ENCODE measurements around the gene ANKZF1.

DNA sequence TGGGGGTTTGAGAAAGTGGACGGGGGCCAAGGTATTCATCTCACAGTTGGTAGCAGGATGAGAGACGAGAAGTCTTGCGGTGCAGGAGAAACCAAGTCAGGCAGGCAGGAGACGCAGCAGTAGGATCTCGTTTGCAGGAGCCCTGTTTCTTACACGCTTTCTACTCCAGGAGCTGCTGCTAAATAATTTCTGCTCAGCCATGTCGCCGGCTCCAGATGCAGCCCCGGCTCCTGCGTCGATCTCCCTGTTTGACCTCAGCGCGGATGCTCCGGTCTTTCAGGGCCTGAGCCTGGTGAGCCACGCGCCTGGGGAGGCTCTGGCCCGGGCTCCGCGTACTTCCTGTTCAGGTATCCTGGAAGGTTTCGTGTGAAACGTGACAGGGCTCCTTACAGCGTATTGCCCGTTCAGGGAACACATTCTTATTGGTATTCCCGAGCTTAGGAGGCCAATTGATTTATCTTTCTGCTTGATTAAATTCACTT lies 494 bp downstream of the ANKZF1 start:
- TF ChIP-seq MXI1 (IDR thresholded peaks at IDR 0.05; ENCODE audit: low read depth, low read length), result no peak
- no peak for TF ChIP-seq EP300 (IDR thresholded peaks at IDR 0.05; ENCODE audit: borderline replicate concordance in 1 of 2, low read depth in 1 of 2, low read length in 1 of 2)
- no peak for TF ChIP-seq SIN3A (IDR thresholded peaks at IDR 0.05; ENCODE audit: borderline replicate concordance, low read depth, low read length)
- TF ChIP-seq, protein P1, sequence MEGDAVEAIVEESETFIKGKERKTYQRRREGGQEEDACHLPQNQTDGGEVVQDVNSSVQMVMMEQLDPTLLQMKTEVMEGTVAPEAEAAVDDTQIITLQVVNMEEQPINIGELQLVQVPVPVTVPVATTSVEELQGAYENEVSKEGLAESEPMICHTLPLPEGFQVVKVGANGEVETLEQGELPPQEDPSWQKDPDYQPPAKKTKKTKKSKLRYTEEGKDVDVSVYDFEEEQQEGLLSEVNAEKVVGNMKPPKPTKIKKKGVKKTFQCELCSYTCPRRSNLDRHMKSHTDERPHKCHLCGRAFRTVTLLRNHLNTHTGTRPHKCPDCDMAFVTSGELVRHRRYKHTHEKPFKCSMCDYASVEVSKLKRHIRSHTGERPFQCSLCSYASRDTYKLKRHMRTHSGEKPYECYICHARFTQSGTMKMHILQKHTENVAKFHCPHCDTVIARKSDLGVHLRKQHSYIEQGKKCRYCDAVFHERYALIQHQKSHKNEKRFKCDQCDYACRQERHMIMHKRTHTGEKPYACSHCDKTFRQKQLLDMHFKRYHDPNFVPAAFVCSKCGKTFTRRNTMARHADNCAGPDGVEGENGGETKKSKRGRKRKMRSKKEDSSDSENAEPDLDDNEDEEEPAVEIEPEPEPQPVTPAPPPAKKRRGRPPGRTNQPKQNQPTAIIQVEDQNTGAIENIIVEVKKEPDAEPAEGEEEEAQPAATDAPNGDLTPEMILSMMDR (IDR thresholded peaks at IDR 0.05), result no peak
- TF ChIP-seq, protein P2, sequence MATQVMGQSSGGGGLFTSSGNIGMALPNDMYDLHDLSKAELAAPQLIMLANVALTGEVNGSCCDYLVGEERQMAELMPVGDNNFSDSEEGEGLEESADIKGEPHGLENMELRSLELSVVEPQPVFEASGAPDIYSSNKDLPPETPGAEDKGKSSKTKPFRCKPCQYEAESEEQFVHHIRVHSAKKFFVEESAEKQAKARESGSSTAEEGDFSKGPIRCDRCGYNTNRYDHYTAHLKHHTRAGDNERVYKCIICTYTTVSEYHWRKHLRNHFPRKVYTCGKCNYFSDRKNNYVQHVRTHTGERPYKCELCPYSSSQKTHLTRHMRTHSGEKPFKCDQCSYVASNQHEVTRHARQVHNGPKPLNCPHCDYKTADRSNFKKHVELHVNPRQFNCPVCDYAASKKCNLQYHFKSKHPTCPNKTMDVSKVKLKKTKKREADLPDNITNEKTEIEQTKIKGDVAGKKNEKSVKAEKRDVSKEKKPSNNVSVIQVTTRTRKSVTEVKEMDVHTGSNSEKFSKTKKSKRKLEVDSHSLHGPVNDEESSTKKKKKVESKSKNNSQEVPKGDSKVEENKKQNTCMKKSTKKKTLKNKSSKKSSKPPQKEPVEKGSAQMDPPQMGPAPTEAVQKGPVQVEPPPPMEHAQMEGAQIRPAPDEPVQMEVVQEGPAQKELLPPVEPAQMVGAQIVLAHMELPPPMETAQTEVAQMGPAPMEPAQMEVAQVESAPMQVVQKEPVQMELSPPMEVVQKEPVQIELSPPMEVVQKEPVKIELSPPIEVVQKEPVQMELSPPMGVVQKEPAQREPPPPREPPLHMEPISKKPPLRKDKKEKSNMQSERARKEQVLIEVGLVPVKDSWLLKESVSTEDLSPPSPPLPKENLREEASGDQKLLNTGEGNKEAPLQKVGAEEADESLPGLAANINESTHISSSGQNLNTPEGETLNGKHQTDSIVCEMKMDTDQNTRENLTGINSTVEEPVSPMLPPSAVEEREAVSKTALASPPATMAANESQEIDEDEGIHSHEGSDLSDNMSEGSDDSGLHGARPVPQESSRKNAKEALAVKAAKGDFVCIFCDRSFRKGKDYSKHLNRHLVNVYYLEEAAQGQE (IDR thresholded peaks at IDR 0.05; ENCODE audit: low read depth, low read length), result no peak
- no peak for TF ChIP-seq CHD2 (IDR thresholded peaks at IDR 0.05; ENCODE audit: low read length, partially characterized antibody)
- TF ChIP-seq RXRA (IDR thresholded peaks at IDR 0.05; ENCODE audit: borderline replicate concordance, low read depth), result no peak
- TF ChIP-seq POLR2AphosphoS5 (IDR thresholded peaks at IDR 0.05; ENCODE audit: low read depth, low read length), result no peak; the same call in 1 of the 2 replicates
- TF ChIP-seq, protein P3, sequence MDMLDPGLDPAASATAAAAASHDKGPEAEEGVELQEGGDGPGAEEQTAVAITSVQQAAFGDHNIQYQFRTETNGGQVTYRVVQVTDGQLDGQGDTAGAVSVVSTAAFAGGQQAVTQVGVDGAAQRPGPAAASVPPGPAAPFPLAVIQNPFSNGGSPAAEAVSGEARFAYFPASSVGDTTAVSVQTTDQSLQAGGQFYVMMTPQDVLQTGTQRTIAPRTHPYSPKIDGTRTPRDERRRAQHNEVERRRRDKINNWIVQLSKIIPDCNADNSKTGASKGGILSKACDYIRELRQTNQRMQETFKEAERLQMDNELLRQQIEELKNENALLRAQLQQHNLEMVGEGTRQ (IDR thresholded peaks at IDR 0.05; ENCODE audit: borderline replicate concordance, low read depth, low read length), result no peak
- no peak for TF ChIP-seq EZH2phosphoT487 (IDR thresholded peaks at IDR 0.05; ENCODE audit: borderline replicate concordance, low read depth)
- TF ChIP-seq RAD21 (IDR thresholded peaks at IDR 0.05; ENCODE audit: low read length), result no peak
- no peak for TF ChIP-seq MEF2A (IDR thresholded peaks at IDR 0.05; ENCODE audit: borderline replicate concordance, low read depth)
- no peak for TF ChIP-seq YY1 (IDR thresholded peaks at IDR 0.05; ENCODE audit: low read depth)
- TF ChIP-seq RCOR1 (IDR thresholded peaks at IDR 0.05; ENCODE audit: low read length), result no peak

All from SK-N-SH (cell line).